Measurements from ENCODE around the gene AGPAT4. TPM values are rescaled to one million over a fixed set of nuclear protein-coding genes. Genes with fewer than 3 reads are reported as not detected.

Gene AGPAT4
- total RNA-seq, 1 donor from 2014 or later, result 11.4 TPM

- DNase-seq, result no peak
Observed at GRCh38 chr6:161281092-161281491, 7.2 kb upstream of the AGPAT4 start.

GRCh38 chr6:161279677-161280415 lies 6.0 kb upstream of the AGPAT4 start:
- peak; percentile 33 for DNase-seq

GRCh38 chr6:161276605-161277155 lies 2.8 kb upstream of the AGPAT4 start:
- no peak for DNase-seq

GRCh38 chr6:161274898-161275297 lies 1.0 kb upstream of the AGPAT4 start:
- DNase-seq, result no peak

GRCh38 chr6:161274488-161274858 lies 612 bp upstream of the AGPAT4 start:
- no peak for DNase-seq

- DNase-seq, result peak; percentile 88
Observed at GRCh38 chr6:161273274-161273751, 548 bp downstream of the AGPAT4 start.

- DNase-seq, result peak; percentile 50
Observed at GRCh38 chr6:161272635-161273273, 1.1 kb downstream of the AGPAT4 start.

GRCh38 chr6:161271343-161272030 lies 2.4 kb downstream of the AGPAT4 start:
- DNase-seq, result no peak

- no peak for DNase-seq
Observed at GRCh38 chr6:161270116-161270515, 3.7 kb downstream of the AGPAT4 start.

- DNase-seq, result no peak
Observed at GRCh38 chr6:161269310-161269709, 4.6 kb downstream of the AGPAT4 start.

- DNase-seq, result no peak
Observed at GRCh38 chr6:161268531-161269210, 5.2 kb downstream of the AGPAT4 start.

GRCh38 chr6:161266513-161267230 lies 7.2 kb downstream of the AGPAT4 start:
- peak; percentile 38 for DNase-seq

- DNase-seq, result no peak
Observed at GRCh38 chr6:161265975-161266374, 7.9 kb downstream of the AGPAT4 start.

GRCh38 chr6:161265554-161265953 lies 8.3 kb downstream of the AGPAT4 start:
- no peak for DNase-seq

GRCh38 chr6:161264181-161264580 lies 9.7 kb downstream of the AGPAT4 start:
- DNase-seq, result no peak

- DNase-seq, result no peak
Observed at GRCh38 chr6:161261816-161262215, 12.0 kb downstream of the AGPAT4 start.

- DNase-seq, result no peak
Observed at GRCh38 chr6:161261325-161261724, 12.5 kb downstream of the AGPAT4 start.

- DNase-seq, result no peak
Observed at GRCh38 chr6:161259302-161259701, 14.6 kb downstream of the AGPAT4 start.

- DNase-seq, result peak; percentile 20
Observed at GRCh38 chr6:161257793-161258457, 15.9 kb downstream of the AGPAT4 start.

GRCh38 chr6:161256407-161256806 lies 17.5 kb downstream of the AGPAT4 start:
- DNase-seq, result no peak

GRCh38 chr6:161255518-161255917 lies 18.3 kb downstream of the AGPAT4 start:
- no peak for DNase-seq
